HG03097 (cell line): ENCODE results near the gene TRIO.

Experiments
- ATAC-seq: cut with Tn5 transposase; IDR thresholded peaks from one replicate; pipeline ENCODE4 v1.9.1; 2021; ENCODE audit not compliant: unreplicated experiment, low FRiP score

The TRIO gene

GRCh38 chr5:14309878-14310531, 166.9 kb downstream of the TRIO start:
- no peak for ATAC-seq

- ATAC-seq, result no peak
Observed at GRCh38 chr5:14310901-14311300, 167.8 kb downstream of the TRIO start.

GRCh38 chr5:14313986-14314690, 171.0 kb downstream of the TRIO start:
- no peak for ATAC-seq

- no peak for ATAC-seq
Observed at GRCh38 chr5:14316471-14316870, 173.3 kb downstream of the TRIO start.

- no peak for ATAC-seq
Observed at GRCh38 chr5:14319102-14319501, 176.0 kb downstream of the TRIO start.

- no peak for ATAC-seq
Observed at GRCh38 chr5:14321936-14322335, 178.8 kb downstream of the TRIO start.

- no peak for ATAC-seq
Observed at GRCh38 chr5:14322437-14323187, 179.5 kb downstream of the TRIO start.

- ATAC-seq, result no peak
Observed at GRCh38 chr5:14323466-14323865, 180.3 kb downstream of the TRIO start.

GRCh38 chr5:14325369-14325768, 182.2 kb downstream of the TRIO start:
- no peak for ATAC-seq

GRCh38 chr5:14326035-14326903, 183.1 kb downstream of the TRIO start:
- no peak for ATAC-seq

- ATAC-seq, result no peak
Observed at GRCh38 chr5:14327624-14328023, 184.5 kb downstream of the TRIO start.

GRCh38 chr5:14328144-14328543, 185.0 kb downstream of the TRIO start:
- ATAC-seq, result no peak

- no peak for ATAC-seq
Observed at GRCh38 chr5:14330291-14330690, 187.1 kb downstream of the TRIO start.

- no peak for ATAC-seq
Observed at GRCh38 chr5:14330729-14331385, 187.7 kb downstream of the TRIO start.

GRCh38 chr5:14331386-14331781, 188.2 kb downstream of the TRIO start:
- ATAC-seq, result no peak

GRCh38 chr5:14332038-14332631, 189.0 kb downstream of the TRIO start:
- no peak for ATAC-seq

GRCh38 chr5:14332746-14333145, 189.6 kb downstream of the TRIO start:
- no peak for ATAC-seq

- no peak for ATAC-seq
Observed at GRCh38 chr5:14337593-14337992, 194.5 kb downstream of the TRIO start.

GRCh38 chr5:14339468-14339867, 196.3 kb downstream of the TRIO start:
- no peak for ATAC-seq
